Sigmoid colon (tissue), 4 donors: ENCODE results near the gene MTR.

ENCODE experiments used
- CTCF ChIP-seq, 4 experiments: fragments of 450-650 bp in 3 of 4; fragments of 200-600 bp in 1 of 4; IDR thresholded peaks; one replicate each; pipeline ENCODE4 v1.5.1; 2016 to 2019; ENCODE audit warnings: antibody characterized with exemption in 4 of 4, mild to moderate bottlenecking in 3 of 4, moderate library complexity in 2 of 4
- EP300 ChIP-seq, 4 donors: sonication (generic); formaldehyde crosslinking; IDR thresholded peaks; one replicate each; pipeline ENCODE4 v1.6.1; 2017; ENCODE audit warnings: antibody characterized with exemption in 4 of 4
- POLR2A ChIP-seq, 2 donors: fragments of 450-650 bp; IDR thresholded peaks; one replicate each; pipeline ENCODE4 v1.6.1; 2016; ENCODE audit warnings: antibody characterized with exemption in 2 of 2, mild to moderate bottlenecking in 2 of 2, moderate library complexity in 2 of 2

GRCh38 chr1:236845830-236846229, 50.7 kb downstream of the MTR start:
- TF ChIP-seq CTCF (IDR thresholded peaks at IDR 0.05) = no peak
- no peak for TF ChIP-seq EP300 (IDR thresholded peaks at IDR 0.05)
- no peak for TF ChIP-seq POLR2A (IDR thresholded peaks at IDR 0.05)
